Activated naive CD4-positive, alpha-beta T cell treated with anti-CD3 and anti-CD28 coated beads, Interleukin-2, amount 50 U/mL, for 24 hours (primary cell): ENCODE data around the gene TOGARAM2.

Experiments used
- H3K27ac Mint-ChIP-seq: one replicate; pipeline ENCODE4 v1.8.0; 2021; ENCODE audit warnings: mild to moderate bottlenecking, mixed read lengths
- H3K27me3 Mint-ChIP-seq: one replicate; pipeline ENCODE4 v1.8.0; 2021; ENCODE audit warnings: mixed read lengths
- H3K36me3 Mint-ChIP-seq: one replicate; pipeline ENCODE4 v1.8.0; 2021; ENCODE audit warnings: mixed read lengths
- H3K4me1 Mint-ChIP-seq: one replicate; pipeline ENCODE4 v1.8.0; 2021; ENCODE audit warnings: mixed read lengths
- H3K4me3 Mint-ChIP-seq: one replicate; pipeline ENCODE4 v1.8.0; 2021; ENCODE audit warnings: mild to moderate bottlenecking, mixed read lengths
- H3K9me3 Mint-ChIP-seq: one replicate; pipeline ENCODE4 v1.8.0; 2021; ENCODE audit warnings: mixed read lengths

The TOGARAM2 gene

DNA sequence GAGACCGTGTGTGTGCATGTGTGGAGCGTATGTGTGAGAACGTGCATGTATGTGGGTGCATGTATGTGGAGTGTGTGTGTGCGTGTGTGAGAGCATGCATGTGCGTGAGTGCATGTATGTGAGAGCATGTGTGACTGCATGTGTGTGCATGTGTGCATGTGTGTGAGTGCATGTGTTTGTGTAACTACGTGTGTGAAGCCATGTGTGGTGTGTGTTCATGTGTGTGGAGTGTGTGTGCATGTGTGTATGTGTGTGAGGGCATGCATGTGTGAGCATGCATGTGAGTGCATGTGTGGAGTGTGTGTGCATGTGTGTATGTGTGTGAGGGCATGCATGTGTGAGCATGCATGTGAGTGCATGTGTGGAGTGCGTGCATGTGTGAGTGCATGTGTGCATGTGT, 24.2 kb downstream of the TOGARAM2 start:
- Mint-ChIP-seq H3K4me3 (no peak overlapping the region), H3K27ac (no peak overlapping the region), H3K9me3 (no peaks in the 10 kb centered on the region), H3K4me1 (peaks cover 22% of the 10 kb centered on the region), H3K27me3 (no peaks in the 10 kb centered on the region), H3K36me3 (no peaks in the 10 kb centered on the region)

DNA sequence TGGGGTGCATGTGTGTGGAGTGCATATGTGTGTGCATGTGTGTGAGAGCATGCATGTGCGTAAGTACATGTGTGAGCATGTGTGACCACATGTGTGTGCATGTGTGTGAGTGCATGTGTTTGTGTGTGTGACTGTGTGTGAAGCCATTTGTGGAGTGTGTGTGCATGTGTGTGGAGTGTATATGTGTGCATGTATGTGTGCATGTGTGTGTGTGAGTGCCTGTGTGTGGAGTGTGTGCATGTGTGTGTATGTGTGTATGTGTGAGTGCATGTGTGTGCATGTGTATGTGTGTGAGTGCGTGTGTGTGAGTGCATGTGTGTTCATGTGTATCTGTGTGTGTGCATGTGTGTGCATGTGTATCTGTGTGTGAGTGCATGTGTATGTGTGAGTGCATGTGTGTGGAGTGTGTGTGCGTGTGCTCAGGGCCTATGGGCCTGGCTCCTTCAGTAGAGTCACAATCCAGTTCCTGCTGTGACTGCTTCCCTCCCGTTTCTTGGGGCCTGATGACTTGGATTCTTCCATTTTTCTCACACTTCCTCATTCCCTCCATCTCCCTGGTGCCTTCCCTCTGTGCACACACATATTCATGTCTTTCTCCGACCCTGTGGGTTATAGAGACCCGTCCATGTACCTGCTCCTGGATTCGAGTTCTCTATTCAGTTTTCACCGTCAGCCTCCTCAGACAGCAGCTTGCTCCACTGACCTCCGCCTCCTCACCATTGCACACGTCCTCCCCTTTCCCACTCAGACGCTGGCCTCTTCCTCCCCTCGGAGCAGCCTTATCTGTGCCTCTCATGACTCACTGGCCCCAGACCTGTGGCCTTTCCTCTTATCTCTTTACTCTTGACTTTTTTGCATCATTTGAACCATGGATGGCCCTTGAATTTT, 25.2 kb downstream of the TOGARAM2 start:
- peaks cover 30% of the 10 kb centered on the region for H3K4me1 Mint-ChIP-seq
- no peak overlapping the region for H3K27ac Mint-ChIP-seq
- no peaks in the 10 kb centered on the region for H3K36me3 Mint-ChIP-seq
- H3K27me3 Mint-ChIP-seq, result no peaks in the 10 kb centered on the region
- H3K4me3 Mint-ChIP-seq, result no peak overlapping the region
- no peaks in the 10 kb centered on the region for H3K9me3 Mint-ChIP-seq

DNA sequence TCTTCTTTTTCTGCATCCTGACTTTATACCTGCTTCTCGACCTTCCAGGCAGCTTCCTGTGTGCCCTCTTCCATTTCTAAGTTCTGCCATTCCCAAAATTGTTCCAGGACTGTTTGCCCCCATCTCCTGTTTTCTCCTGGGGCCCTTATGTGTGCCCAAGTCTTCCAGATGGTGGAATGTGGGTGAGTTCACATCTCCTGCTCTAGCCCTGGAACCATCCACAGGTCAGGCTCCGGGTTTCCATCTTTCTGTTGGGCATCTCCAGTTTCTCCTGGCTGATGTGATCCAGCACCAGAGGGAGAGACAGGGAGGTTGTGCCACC, 25.8 kb downstream of the TOGARAM2 start:
- no peaks in the 10 kb centered on the region for H3K9me3 Mint-ChIP-seq
- no peak overlapping the region for H3K27ac Mint-ChIP-seq
- H3K4me1 Mint-ChIP-seq, result peaks cover 31% of the 10 kb centered on the region
- no peak overlapping the region for H3K4me3 Mint-ChIP-seq
- H3K27me3 Mint-ChIP-seq, result no peaks in the 10 kb centered on the region
- H3K36me3 Mint-ChIP-seq, result no peaks in the 10 kb centered on the region

DNA sequence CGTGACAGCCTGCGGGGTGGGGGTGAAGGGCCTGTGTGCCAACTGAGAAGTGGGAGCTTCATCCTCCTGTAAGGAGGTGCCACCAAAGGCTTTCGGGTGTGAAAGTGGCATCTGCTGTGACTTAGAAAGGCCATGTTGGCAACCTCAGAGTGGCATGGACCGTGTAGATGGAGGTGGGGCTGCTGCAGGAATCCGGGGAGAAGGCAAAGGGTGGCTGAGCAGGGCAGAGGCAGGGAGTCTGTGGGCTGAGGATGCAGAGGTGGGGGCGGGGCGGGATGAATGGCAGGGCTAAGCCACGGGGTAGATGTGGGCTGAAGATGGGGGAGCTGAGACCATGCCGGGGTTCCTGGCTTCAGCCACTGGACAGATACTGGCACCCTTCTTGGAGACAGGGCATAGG, 28.2 kb downstream of the TOGARAM2 start:
- no peaks in the 10 kb centered on the region for H3K9me3 Mint-ChIP-seq

DNA sequence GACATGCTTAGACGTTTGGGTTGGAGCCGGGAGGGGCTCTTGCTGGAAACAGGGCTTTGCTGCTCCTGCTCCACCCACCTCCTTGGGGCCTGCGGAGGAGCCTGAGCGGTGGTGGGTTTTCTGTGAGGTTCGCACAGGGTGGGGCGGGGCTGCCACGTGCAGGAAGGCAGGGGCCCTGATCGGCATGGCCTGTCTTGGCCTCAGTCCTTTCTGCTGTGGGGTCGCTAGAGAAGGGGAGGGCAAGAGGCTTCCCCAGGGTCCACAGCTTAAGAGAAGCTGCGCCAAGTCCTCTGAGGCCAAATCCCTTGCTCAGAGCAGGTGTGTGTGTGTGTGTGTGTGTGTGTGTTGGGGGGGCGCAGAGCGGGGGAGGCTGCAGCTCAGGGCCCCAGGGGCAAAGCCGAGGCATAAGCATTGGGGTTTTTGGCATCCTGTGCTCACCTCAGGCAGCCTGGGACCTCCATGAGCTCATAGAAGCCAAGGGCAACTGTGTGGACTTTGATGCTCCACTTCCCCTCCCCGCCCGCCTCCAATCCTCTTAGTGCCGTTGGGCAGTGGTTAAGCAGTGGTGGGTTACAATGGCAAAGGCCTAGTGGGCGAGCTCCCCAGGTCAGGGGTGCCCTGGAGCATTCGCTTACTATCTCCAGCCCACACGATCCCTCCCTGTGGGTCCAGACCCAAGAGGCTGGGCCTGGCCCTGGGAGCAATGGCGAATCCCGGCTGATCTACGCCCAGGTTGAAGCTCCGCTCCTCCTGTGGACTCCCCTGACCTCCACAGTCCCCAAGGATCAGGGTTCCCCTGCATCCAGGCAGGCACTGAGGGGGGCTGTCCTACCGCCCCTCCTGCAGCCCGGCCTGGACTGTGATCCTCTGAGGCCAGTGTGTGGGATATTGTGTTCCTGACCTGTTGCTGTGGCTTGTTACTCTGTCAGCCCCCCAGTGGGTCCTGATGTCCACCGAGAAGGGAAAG, 28.9 kb downstream of the TOGARAM2 start:
- Mint-ChIP-seq H3K4me3 (no peak overlapping the region), H3K9me3 (no peaks in the 10 kb centered on the region), H3K36me3 (no peaks in the 10 kb centered on the region), H3K4me1 (peaks cover 60% of the 10 kb centered on the region), H3K27me3 (no peaks in the 10 kb centered on the region), H3K27ac (peak overlapping the region; percentile 82)

More for the DNA sequence above, 28.2 kb downstream of the TOGARAM2 start:
- no peaks in the 10 kb centered on the region for H3K36me3 Mint-ChIP-seq
- H3K27ac Mint-ChIP-seq, result peak overlapping the region; percentile 82
- H3K4me3 Mint-ChIP-seq, result no peak overlapping the region
- H3K27me3 Mint-ChIP-seq, result no peaks in the 10 kb centered on the region
- peaks cover 53% of the 10 kb centered on the region for H3K4me1 Mint-ChIP-seq

DNA sequence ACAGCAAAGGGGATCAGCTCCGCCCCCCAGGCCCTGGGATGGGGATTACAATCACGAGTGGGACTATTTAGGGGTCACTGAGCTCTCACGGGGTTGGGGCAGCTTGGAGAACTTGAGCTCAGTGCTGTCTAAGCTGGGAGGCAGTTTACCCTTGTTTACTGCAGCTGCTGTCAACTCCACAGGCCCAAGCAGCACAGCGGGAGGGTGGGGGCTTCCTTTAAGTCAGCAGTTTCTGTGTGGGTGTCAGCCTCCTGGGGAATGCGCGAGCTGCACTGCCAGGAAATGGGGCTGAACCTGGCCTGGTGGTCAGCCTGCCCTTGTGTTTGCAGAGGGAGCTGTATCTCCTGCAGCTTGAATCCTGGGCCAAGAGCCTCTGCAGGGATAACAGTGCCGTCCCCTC, 29.8 kb downstream of the TOGARAM2 start:
- H3K4me3 Mint-ChIP-seq, result peak overlapping the region; percentile 76
- H3K36me3 Mint-ChIP-seq, result no peaks in the 10 kb centered on the region
- no peaks in the 10 kb centered on the region for H3K9me3 Mint-ChIP-seq
- peaks cover 69% of the 10 kb centered on the region for H3K4me1 Mint-ChIP-seq
- no peaks in the 10 kb centered on the region for H3K27me3 Mint-ChIP-seq
- peak overlapping the region; percentile 96 for H3K27ac Mint-ChIP-seq

DNA sequence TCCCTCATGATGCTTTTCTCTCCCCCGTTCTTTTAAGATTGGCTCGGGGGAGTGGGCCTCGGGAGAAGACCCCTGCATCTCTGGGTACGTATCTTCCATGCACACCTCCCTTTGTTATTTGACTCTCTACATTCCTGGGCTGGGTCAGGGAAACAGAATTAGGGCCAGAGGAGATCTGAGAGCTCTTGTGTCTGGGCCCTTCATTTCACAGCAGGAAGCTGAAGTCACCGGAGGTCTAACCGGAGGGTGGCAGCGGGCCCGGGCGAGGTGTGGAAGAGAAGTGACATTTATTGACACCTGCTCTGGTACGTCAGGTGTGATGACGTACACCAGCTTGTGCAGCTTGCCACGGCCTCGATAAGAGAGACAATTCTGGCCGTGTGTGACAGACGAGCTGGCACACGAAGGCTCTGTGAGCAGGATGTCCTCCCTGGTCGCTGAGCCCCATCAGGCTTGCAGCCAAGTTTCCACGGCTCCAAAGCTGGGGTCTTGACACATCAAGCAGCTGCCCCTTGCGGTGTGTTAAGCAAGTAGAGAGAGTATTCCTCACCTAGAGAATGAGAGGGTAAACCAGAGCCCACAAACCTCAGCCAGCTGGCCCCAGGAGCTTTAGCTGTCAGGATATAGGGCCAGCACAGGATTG, 30.4 kb downstream of the TOGARAM2 start:
- Mint-ChIP-seq H3K9me3 (no peaks in the 10 kb centered on the region), H3K4me1 (peaks cover 75% of the 10 kb centered on the region), H3K36me3 (no peaks in the 10 kb centered on the region), H3K27ac (peak overlapping the region; percentile 96), H3K27me3 (no peaks in the 10 kb centered on the region), H3K4me3 (peak overlapping the region; percentile 76)

DNA sequence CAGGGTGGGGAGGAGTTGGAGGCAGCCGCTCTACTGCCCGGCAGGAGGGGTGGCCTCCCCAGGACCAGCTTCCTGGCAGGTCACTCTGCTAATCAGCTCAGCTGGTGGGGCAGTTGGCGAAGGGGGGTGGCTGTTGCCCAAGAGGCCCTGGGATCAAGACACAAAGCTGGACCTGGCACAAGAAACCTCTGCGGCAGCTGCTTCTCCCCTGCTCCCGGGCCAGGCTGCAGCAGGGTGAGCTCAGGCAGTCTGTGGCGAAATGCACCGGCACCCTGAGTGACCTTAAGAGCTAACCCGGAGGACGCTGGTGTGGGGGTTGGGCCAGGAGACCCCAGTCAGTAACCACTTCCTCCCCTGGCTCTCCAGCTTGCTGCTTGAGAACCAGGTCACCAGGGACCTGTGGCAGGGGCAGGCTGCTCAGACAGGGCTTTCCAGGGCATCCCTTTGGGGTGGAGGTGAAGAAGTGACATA, 31.1 kb downstream of the TOGARAM2 start:
- Mint-ChIP-seq H3K4me3 (no peak overlapping the region), H3K4me1 (peaks cover 81% of the 10 kb centered on the region), H3K27ac (no peak overlapping the region), H3K27me3 (no peaks in the 10 kb centered on the region), H3K36me3 (no peaks in the 10 kb centered on the region), H3K9me3 (no peaks in the 10 kb centered on the region)

DNA sequence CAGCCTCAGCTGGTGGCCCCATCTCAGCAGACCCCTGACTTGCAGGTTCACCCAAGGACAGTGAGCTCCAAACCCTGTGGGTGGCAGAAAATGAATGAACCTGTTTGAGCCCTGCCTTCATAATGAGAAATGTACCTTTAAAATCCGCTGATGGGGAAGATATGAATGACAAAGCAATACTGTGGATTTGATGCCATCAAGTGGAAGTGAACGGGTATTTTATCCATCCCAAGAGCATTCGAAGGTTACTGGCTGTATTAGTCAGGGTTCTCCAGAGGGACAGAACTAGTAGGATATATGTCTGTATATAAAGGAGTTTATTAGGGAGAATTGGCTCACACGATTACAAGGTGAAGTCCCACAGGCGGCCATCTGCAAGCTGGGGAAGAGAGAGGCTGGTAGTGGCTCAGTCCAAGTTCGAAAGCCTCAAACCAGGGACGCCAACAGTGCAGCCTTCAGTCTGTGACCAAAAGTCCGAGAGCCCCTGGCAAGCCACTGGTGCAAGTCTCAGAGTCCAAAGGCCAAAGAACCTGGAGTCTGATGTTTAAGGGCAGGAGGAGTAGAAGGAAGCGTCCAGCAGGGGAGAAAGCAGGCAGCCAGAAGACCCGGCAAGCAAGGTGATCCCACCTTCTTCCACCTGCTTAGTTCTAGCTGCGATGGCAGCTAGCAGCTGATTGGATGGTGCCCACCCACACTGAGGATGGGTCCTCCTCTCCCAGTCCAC, 32.1 kb downstream of the TOGARAM2 start:
- no peaks in the 10 kb centered on the region for H3K9me3 Mint-ChIP-seq
- H3K27ac Mint-ChIP-seq, result peak overlapping the region; percentile 97
- H3K4me3 Mint-ChIP-seq, result peak overlapping the region; percentile 61
- peaks cover 85% of the 10 kb centered on the region for H3K4me1 Mint-ChIP-seq
- no peaks in the 10 kb centered on the region for H3K27me3 Mint-ChIP-seq
- H3K36me3 Mint-ChIP-seq, result no peaks in the 10 kb centered on the region

DNA sequence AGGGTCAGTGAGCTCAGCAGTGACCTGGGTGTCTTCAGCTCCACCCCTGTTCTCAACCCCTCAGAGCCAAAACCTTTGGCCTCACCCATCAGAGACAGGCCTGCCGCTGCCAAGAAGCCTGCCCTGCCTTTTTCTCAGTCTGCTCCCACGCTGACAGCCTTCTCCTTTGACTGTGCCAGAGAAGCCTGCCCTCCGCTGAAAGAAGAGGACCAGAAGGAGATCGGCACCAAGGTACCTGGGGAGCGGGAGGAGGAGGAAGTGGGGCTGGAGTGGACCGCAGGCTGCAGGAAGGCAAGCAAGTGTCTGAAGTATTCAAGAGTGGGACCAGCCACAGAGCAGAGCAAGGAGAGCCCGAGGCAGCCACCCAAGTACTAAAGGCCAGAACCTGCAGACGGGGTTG, 33.2 kb downstream of the TOGARAM2 start:
- Mint-ChIP-seq H3K27ac (peak overlapping the region; percentile 97), H3K27me3 (no peaks in the 10 kb centered on the region), H3K4me1 (peaks cover 80% of the 10 kb centered on the region), H3K36me3 (no peaks in the 10 kb centered on the region), H3K9me3 (no peaks in the 10 kb centered on the region), H3K4me3 (peak overlapping the region; percentile 81)

DNA sequence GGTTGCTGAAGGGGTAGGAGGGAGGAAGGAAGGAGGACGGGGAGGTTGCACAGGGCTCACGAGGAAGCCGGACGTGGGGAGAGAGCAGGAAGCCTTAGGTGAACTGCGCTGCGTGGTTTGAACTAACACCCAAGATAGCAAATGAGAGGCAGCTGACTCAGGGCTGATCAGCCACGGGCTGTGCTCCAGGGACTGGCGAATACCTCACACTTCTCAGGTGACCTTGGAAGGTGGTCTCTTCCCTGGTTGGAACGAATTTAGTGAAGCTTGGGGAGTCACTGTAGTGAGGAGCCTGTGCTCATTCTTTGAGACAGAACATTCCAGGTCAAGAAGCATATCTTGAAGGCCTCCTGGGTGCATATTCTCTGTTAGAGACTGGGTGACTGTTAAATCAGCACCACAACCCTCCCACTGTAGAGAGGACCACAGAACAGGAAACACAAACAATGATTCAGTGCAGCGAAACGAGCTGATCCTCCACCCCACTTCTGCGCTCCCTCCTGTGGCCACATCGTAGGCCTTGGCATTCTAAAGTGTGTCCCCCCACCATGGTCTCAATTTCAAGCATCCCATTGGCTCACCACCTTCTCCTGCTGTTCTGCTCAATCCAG, 33.8 kb downstream of the TOGARAM2 start:
- H3K27me3 Mint-ChIP-seq, result no peaks in the 10 kb centered on the region
- H3K36me3 Mint-ChIP-seq, result no peaks in the 10 kb centered on the region
- H3K4me1 Mint-ChIP-seq, result peaks cover 78% of the 10 kb centered on the region
- peak overlapping the region; percentile 97 for H3K27ac Mint-ChIP-seq
- H3K4me3 Mint-ChIP-seq, result peak overlapping the region; percentile 81
- H3K9me3 Mint-ChIP-seq, result no peaks in the 10 kb centered on the region

DNA sequence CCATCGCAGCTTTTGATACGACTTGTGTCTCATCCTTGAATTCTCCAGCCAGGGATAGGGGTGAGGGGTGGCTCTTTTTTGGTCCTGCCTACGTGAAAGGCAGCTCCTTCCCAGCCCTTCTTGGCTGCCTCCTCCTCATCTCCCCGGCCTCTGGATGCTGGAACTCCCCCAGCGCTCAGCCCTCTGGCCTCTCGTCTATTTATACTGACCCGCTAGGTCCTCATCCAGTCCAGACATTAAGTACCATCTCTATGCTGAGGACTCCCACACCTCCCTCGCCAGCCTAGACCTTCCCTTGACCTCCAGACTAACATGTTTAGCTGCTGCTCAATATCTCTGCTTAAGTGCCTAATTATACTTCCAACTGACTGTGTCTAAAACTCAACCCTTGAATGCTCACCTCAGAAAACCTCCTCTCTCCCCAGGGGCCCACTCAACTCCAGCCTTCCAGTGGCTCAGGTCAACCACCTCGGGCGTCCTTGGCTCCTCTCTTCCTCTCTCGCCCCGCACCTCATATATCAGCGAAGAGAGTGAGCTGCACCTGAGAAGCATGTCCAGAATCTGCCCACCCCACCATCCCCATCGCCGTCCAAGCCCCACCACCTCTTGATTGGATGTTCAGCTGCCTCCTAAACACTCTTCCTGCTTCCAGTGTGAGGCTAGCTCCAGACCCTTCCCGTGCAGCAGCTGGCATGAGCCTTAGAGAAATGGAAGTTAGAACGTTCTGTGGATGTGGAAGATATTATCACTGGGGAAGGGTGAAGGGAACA, 34.8 kb downstream of the TOGARAM2 start:
- H3K4me1 Mint-ChIP-seq, result peaks cover 73% of the 10 kb centered on the region
- no peaks in the 10 kb centered on the region for H3K36me3 Mint-ChIP-seq
- no peaks in the 10 kb centered on the region for H3K27me3 Mint-ChIP-seq

DNA sequence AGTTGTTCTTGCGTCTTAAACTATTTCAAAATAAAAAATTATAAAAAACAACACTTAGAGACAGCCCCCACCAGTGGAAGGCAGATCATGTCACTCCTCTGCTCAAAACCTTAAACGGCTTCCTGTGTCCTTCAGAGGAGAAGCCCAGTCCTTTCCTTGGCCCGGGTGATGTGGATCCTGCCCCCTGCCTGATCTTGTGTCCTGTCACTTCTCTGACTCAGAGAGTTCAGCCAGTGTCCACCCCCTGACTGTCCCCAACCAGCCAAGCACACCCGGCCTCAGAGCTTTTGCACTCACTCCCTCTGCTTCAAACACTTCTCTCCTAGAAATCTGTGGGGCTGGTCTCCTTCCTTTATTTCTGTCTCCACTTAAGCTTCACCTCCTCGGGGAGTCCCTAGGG, 35.4 kb downstream of the TOGARAM2 start:
- Mint-ChIP-seq H3K27ac (peak overlapping the region; percentile 97), H3K4me3 (no peak overlapping the region), H3K27me3 (no peaks in the 10 kb centered on the region), H3K36me3 (no peaks in the 10 kb centered on the region), H3K4me1 (peaks cover 66% of the 10 kb centered on the region), H3K9me3 (no peaks in the 10 kb centered on the region)

More for the DNA sequence above, 34.8 kb downstream of the TOGARAM2 start:
- H3K4me3 Mint-ChIP-seq, result peak overlapping the region; percentile 81
- H3K27ac Mint-ChIP-seq, result peak overlapping the region; percentile 97
- H3K9me3 Mint-ChIP-seq, result no peaks in the 10 kb centered on the region
